Esophagus mucosa (tissue), 1 donor: ENCODE measurements around the gene NEUROG2. TPM values are rescaled to one million over a fixed set of nuclear protein-coding genes. Genes with fewer than 3 reads are reported as not detected.

ENCODE experiments used
- ATAC-seq: fragments of 200-7000 bp; cut with Tn5 transposase; one replicate; pipeline ENCODE4 v1.9.1; 2020
- total RNA-seq: library from RNA; stranded (reverse); gene quantifications from one replicate; pipeline ENCODE4 v1.2.4, GENCODE V29; 2023
- donor health status: DM: yes; HTN: yes; CAD: no.

NEUROG2 gene
- total RNA-seq, 1 donor from 2014 or later = not detected

GRCh38 chr4:112473985-112474384 lies 42.0 kb downstream of the NEUROG2 start:
- no peak for ATAC-seq

DNA sequence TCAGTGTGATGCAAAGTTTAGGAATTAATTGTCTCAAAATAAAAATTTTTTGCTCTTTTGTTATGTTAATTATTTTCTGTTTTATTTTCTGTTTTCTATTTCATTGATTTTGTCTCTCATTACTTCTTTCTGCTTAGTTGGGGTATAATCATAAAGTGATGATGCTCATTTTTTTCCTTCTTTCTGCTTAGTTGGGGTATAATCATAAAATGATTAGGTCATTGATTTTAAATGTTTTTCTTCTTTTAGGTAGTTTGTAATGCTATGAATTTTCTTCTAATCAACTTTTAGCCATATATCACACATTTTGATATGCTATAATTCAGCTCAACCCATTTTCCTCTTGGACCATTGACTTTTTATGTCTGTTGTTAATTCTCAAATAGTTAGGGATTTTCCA lies 43.7 kb downstream of the NEUROG2 start:
- no peak for ATAC-seq

Other genes starting within 250 kb of the NEUROG2 start
- 12.2 TPM for gene TIFA, start 230.3 kb downstream of the NEUROG2 start, total RNA-seq
- gene ALPK1, start 218.8 kb downstream of the NEUROG2 start, total RNA-seq = 14.5 TPM
- gene ZGRF1, start 120.7 kb upstream of the NEUROG2 start, total RNA-seq = 5.2 TPM
- 22.8 TPM for gene LARP7, start 121.0 kb upstream of the NEUROG2 start, total RNA-seq